ENCODE measurements around the gene DNAH8.

The DNAH8 gene

GRCh38 chr6:39078695-39079094 is 363.6 kb downstream of the DNAH8 start:
- DNase-seq: no peak

GRCh38 chr6:39079197-39080125 is 364.4 kb downstream of the DNAH8 start:
- DNase-seq: no peak

All from stimulated activated CD4-positive, alpha-beta T cell treated with anti-CD3 and anti-CD28 coated beads, Interleukin-4, amount 100 ng/mL, for 1 hour (primary cell).